ENCODE results near the gene ARPC4.
"Not testable (repeated sequence)": the region's sequence is repeated elsewhere in the genome, so short reads cannot be mapped to it uniquely, and the experiment has no call there.

Gene ARPC4

DNA sequence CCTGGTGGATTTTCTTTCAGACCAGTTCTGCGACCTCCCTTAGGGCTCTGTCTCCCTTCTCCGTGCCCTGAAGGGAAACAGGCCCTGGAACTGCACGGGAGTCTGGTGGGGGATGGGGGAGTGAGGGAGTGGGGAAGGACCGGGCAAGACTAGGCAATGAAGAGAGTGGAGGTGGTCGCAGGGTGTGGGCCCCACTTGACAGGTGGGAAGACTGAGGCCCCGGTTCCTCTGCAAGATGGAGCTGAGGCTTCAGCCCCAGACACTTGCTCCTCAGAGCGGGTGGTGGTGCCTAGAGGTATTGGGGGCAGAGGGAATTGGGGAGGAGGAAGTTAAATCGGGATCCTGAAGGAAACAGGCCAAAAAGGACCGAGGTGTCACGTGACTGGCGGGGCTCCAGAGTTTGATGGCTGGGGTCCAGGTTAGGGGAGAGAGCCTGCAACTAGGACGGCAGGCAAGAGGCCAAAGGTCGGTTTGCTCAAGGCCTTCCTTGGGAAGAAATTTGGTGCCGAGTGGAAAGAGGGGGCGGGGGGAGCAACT, 22.5 kb upstream of the ARPC4 start:
- DNase-seq, result no peak

DNA sequence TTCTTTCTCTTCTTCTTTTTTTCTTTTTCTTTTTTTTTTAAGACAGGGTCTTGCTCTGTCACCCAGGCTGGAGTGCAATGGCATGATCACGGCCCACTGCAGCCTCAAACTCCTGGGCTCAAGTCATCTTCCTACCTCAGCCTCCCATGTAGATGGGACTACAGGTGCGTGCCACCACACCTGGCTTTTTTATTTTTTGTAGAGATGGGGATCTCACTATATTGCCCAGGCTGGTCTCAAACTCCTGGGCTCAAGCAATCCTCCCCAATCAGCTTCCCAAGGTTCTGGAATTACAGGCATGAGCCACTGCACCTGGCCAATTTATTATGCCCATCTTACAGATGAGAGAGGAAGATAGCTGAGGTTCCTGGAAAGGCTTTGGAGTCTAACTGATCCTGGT, 21.9 kb upstream of the ARPC4 start:
- not testable (repeated sequence) for DNase-seq

DNA sequence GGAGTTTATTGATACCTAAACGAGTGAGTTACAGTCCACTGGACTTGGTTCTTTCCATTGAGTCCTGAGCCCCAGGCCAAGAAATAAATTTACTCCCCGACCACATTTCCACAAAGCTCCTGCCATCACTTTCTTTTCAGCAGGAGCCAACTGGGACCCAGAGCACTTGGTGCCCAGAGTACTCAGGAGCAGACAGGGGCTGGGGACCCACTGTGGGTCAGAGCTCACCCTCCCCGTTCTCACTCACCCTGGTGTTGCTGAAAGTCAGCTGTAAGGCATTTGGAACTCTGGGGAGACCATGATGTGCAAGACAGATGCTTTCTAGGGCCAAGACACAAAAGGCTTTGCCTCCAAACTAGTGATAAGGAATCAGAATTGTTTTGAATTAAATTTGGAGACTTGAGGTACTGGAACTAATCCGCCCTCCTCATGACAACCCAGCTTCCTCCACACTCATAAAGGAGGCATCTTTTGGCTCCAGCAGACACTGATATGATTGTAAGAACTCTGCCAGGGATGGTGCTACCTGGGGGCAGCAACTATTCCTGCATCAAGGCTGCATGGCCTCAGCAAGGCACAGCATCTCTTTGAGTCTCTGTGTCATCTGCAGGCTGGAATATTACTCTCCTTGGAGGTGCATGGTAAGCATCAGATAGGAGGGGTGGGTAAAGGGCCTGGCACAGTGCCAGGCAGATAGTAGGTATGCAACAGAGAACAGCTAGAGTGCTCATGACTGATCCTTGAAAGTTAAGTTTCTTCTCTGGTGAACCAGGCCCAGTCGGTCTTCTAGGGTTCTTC, 15.8 kb upstream of the ARPC4 start:
- no peak for DNase-seq

DNA sequence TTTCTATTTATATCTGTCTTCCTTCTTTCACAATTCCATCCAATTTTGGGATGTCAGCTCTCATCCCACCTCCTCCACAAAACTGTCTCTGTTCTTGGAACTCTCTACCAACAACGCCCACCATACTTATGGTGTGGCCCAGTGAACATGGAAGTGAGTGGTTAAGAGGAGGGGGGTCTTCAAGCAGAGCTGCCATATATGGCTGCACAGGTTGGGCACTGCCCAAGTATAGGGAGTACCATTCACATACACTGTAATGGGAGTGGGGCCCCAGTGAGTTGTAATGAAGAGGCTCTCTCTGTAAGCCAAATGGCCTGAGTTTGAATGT, 15.2 kb upstream of the ARPC4 start:
- no peak for DNase-seq

DNA sequence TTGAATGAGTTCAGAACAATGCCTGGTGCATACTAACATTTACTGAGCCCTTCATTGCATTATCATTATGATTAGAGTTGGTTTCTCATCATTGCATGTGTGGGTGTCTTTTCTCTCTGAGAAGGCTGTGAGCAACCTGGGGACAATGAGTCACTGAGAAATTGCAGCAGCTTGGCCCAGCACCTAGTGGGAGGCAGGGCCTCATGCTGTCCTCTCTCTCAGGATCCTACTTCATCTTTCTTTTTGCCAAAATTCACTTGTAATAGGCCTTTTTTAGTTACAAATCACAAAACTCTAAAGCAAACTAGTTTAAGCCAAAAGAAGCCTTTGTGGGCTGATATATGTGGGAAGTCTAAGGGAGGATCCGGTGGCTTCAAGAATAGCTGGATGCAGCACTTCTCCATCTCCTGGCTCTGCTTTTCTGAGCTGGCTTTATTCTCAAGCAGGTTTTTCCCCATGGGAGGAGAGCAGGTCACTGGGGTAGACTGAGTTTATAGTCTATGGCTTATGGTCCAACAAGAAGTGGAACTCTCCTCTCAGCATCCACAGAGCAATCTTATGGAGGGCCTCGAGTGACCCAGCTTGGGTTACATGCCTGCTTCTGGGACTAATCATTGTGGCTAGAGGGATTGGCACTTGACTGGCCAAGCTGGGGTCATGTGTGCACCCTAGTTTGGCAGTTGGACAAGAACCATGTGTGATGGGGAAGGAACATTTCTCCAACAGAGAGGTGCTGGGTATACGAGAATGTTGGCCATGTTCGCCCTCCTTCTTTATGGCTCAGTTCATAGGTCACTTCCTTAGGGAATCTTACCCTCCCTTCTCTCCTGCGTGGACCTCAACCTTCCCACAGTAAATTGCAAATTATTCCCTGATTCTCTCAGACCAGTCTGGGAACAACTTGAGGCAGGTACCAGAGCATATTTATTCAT, 14.5 kb upstream of the ARPC4 start:
- peak; percentile 57 for DNase-seq

DNA sequence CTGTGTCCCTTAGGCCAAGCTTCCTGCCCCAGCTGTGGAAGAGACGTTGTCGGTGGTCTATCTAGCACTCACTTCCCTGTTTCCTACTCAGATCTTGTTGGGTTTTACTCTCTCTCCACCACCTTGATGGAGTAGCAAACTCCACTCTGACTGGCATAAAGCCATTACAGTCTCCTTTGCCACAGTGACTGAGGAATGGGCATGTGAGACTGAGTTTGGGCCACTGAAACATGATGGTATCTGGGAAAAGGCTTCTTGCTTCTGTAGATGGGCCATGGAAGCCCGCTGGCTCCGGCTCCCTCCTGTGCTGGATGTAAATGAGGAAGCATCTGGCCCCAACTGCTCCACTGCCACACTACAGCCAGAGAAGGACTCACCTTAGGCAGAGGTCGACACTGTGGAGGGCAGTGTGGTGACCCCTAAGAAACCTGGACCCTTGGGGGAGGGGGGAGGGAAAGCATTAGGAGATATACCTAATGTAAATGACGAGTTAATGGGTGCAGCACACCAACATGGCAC, 13.7 kb upstream of the ARPC4 start:
- DNase-seq, result no peak

DNA sequence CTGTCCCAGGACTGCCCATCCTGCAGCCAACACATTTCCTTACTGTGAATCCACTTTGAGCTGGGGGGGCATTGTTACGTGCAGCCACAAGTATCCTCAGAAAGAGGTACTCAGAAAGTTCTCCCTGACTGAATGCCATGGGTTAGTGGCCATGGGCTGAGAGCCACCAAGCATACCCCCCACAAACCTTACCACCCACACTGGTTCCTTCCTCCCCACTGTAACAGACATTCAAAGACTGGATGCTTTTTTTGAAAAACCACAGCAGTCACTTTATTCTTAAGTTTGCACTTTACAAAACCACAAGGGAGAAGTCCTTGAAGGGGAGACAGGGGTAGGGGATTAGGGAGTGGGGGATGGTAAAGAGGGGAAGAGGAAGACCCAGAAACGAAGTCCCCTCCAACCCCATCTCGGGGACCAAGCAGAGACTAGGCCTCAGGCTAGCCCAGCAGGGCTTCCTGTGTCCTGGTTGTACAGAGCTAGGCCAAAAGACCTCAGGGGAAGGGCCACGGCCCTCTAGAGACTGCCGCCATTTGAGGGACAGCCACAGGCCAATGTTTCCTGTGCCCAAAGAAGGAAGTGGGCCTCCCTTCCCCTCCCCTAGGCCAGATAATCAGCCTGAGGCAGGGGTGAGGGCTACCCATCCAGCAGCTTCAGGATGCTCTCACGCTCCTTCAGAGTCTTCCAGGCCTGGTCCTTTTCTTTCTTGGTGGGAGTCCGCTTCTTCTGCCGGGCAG, 13.0 kb upstream of the ARPC4 start:
- DNase-seq, result no peak

DNA sequence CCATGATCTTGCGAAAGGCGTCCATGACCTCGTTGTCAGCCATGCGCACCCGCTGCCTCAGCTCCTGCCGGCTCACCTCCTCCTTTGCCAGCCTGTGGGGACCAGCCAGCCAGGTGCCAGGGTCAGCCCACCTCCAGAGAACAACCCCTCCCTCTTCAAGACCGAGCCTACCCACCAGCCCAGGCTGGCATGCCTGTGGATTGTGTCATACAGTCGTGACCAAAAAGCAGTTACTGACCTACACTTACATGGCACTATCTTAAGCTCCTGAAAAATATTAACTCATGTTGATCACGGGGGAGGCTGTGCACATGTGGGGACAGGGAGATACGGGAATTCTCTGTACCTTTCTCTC, 12.4 kb upstream of the ARPC4 start:
- no peak for DNase-seq

DNA sequence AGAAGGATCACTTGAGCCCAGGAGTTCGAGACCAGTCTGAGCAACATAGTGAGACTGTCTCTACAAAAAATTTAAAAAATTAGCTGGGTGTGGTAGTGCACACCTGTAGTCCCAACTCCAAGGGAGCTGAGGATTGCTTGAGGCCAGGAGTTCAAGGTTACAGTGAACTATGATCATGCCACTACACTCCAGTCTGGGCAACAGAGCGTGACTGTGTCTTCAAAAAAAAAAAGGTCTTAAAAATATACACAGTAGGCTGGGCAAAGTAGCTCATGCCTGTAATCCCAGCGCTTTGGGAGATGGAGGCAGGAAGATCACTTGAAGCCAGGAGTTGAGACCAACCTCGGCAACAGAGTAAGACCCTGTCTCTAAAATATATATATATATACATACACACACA, 12.0 kb upstream of the ARPC4 start:
- no peak for DNase-seq

DNA sequence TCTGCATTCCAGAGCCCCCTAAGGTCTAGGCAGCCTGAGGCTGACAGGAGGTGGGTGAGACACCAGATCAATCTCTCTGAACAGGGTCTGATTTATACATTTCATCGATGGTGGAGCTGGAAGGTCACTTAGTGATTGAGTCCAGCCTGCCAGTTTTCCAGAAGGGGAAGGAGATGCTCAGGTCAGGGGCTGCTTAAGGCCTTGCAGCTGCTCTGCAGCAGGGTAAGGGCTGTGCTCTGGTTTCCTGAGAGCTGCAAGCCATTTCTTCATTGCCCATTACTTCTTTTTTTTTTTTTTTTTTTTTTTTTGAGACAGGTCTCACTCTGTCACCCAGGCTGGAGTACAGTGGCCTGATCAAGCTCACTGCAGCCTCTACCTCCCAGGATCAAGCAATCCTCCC, 11.3 kb upstream of the ARPC4 start:
- DNase-seq, result no peak

DNA sequence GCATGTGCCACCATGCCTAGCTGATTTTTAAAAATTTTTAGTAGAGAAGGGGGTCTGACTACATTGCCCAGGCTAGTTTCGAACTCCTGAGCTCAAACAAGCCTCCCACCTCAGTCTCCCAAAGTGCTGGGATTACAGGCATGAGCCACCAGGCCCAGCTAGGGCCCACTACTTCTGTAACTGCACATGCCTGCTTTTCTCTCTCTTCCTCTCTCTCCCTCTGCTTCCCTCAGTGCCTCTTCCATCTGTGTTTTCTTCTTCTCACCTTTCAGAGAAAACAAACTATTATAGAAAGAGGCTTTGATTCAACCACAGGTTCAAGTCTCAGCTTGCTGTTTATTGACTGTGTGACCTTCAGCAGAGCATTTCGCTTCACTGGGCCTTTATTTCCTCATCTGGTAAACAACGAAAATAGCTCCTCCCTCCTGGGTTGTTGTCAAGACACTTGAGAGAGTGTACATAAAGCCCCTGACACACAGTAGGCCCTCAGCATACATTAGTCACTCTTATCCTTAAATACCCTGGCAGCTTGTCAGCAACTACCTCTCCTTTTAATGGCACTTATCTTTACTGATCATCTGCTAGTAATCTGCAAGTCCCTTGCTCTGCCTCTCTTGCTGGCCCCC, 10.8 kb upstream of the ARPC4 start:
- no peak for DNase-seq

DNA sequence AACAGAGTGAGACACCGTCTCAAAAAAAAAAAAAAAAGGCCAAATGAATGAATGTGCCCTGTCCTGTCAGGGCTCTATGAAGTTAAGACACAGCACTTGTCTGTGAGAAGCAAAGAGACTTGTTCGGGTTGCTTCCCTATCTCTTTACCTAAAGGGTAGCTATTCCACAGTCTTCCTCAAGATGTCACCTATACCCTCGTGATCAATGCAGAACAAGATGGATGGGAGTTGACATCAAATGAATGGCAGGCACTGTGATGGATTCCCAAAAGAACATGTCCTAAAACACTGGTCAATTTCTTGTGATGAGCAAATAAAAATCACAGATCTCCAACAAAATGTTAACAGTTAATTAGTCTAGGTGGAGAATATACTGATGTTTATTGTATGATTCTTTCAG, 10.1 kb upstream of the ARPC4 start:
- no peak for DNase-seq

DNA sequence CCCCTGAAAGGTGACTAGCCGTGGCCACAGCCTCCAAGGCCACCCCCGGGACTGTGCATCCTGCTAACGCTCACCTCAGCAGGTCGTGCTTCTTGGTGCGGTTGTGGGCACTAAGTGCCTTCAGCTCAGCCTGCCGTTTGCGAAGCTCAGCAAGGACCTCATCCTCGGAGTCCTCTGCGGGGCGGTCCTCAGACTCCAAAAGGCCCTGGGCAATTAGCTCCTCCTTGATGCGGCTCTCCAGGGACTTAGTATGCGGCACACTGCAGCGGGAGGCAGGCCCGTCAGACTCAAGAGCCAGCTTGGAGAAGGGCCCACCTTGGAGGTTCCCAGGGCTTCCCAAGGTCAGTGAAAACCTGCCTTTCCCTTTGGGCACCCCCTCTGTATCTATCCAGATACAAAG, 8.9 kb upstream of the ARPC4 start:
- no peak for DNase-seq

DNA sequence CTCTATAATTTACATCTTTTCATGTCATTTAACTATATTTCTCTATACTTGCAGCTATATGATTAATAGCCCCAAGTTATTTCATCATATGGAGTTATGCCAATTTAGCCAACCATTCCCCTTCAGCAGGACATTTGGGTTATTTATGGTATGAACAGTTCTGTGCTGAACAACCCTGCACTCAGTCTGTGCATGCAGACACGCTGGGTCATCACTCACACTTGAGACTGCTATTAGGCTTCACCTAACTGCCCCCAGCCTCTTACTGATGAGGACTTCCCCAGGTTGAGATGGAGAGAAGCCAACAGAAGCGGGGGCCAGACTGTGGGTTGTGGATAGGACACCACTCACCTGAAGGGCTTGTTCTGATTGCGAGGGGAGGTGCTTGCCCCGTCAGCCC, 7.9 kb upstream of the ARPC4 start:
- DNase-seq, result no peak

DNA sequence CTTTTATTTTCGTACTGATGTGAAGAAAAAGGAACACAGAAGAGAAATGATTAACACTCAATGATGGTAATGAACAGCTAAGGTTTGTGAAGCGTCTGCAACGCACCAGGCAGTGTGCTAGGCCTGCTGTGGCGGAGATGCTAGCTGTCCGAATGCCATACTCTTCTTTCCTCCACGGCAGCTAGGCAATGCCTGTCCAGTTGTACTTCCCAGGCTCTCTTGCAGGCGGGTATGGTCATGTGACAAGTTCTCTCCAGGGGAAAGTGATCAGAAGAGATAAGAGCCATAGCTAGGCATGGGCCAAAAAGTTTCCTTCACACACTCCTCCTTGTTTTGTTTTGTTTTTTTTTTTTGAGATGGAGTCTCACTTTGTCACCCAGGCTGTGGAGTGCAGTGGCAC, 7.3 kb upstream of the ARPC4 start:
- no peak for DNase-seq

DNA sequence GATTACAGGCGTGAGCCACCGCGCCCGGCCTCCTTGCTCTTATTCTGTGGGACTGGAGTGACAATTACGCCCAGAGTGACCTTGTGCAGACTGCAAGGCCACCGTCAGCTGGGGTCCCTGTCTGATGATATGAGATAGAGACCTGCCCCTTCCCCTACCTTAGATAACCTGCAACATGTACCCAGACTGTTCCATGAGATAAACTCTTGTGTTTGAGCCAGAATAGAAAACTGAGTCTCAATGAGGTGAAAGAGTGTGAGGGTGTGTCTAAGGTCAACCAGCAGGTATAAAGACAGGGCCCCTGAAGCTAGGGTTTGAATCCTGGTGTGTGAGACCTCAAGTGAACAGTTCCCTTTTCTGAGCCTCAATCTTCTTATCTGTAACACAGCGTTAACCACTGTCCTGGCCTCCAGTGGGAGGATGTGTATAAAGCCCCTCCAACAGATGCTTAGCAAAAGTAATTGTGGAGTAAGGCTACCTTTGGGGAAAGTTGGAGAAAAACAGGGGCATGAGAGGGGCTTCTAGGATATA, 6.6 kb upstream of the ARPC4 start:
- DNase-seq, result no peak

DNA sequence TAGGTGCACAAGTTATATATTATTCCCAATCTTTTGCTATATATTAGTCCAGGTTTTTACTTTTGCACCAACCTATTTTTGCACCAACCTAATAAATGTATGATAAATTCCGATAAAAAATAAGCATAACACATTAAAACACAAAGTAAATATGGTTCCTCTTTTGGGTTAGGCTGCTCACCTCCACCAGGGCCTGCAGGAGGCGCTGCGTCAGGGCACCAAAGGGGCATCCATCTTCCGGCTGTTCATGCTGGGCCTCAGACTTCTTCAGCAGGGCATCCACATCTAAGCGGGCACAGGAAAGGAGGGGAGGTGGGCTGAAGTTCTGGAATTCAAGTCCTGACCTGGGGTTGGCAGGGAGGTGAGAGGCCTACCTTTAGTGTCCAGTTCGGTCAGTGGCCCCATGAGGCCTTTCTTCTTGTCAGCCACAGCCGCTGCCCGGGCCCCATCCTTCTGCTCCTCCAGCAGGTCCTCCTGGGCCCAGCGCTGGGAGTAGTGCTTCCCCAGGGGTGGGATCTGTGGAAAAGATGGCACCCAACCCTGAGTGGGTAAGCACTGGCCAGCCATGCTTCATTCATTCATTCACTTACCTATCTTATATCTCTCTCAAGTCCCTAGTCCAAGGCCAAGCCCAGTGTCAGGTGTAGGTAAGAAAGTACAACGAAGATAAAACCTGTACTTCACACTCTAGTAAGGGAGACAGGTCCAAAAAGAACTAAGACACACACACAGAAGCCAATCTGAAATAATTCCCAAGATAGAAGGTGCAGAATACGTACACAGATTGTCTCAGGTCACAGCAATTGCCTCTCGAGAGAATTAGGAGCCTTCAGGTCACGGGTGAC, 5.8 kb upstream of the ARPC4 start:
- DNase-seq, result no peak

DNA sequence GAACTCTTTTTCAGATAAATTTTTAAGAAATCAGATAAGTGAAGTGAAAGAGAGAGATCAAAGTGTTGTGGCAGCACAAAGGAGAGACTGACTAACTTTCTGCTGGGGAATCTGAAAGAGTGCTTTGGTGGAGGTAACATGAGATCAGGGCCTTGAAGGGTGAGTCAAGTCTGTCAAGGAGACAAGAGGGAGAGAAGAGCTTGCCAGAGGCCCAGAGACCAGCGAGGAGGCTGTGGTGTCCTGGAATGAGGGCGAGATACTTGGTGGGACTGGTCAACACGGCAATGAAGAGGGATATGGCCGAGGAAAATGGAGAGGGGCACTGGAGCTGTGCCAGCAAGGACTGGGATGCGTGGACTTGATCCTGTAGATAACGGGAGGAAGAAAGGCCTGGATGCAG, 5.2 kb upstream of the ARPC4 start:
- DNase-seq, result no peak

DNA sequence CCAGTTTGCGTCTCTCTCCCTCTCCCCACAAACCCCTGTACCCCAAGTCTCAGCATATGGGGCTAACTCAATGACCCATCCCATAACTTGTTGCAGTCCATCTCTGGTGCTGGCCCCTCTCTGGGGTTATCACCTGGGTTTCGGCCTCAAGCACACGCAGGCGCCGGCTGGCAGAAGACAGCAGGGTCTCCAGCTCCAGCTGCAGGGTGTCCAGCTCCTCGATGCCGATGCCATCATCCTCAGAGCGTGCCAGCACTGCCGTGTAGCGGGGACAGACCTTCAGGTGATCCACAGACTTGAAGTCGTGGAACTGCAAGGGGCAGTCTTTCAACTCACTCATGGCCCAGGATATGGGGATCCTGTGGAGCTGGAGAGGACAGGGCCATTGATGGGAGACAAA, 1.8 kb upstream of the ARPC4 start:
- no peak for DNase-seq

DNA sequence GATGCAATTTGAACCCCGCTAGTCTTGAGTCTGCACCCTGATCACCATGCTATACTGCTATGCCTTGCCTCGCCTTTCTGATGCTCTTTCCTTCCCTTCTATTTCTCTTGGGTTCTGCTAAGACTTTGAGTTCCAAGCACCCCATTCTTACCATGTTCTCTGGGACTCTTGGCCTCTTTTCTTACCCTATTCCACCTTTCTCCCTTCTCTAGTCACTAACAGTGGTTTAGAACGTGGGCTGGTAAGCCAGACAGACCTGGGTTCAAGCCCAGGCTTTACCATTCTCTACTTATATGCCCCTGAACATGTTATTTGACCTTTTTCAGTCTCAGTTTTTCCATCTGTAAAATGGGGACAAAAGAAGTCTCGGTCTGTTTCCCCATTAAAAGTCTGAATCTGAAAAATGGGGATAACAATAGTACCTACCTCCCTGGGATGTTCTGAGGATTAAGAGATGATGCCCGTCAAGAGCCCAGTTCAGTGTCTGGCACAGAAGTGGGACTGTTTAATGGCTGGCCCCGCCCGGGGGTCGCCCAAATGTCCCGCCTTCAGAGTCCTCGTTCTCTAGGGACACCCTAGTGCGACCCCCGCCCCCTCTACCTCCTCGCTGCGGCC, 985 bp upstream of the ARPC4 start:
- DNase-seq, result no peak

DNA sequence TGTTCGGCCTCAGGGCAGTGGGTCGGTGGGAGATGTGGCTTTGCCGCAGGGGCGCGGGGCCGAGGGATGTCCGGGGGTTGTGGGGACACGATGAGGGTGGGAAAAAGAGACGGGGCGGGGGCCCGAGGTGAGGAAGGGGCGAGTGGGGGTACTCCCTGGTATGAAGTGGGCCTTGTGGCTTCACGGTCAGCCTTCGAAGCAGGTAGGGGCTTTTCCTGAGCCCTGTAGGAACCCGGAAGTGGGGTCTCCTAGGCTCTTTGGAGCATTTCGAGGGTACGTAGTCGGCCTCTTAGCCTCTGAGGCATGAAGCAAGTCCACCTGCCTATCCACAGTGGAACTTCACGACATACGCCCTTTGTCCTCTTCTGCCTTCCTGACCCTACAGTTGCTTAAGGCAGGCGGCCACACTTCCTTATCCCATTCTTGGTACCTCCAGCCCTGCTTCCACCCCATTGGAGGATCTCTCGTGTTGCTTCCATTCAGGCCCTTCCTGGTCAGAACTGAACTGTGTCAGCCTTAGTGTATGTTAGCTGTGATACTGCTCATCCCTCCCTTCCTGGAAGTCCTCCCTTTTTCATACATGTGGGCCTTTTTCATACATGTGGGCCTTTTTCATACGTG, 389 bp downstream of the ARPC4 start:
- DNase-seq, result no peak
